ENCODE measurements around the gene ARHGAP40. TPM values are rescaled to one million over a fixed set of nuclear protein-coding genes. Genes with fewer than 3 reads are reported as not detected.

Gene ARHGAP40
- total RNA-seq, 2 experiments from 2014 or later, result 0.12 TPM; not detected in 1

- no peak overlapping the region for H3K27ac Mint-ChIP-seq
- H3K9me3 Mint-ChIP-seq, result no peaks in the 10 kb centered on the region
- DNase-seq, result no peak
- no peaks in the 10 kb centered on the region for H3K4me1 Mint-ChIP-seq
- H3K36me3 Mint-ChIP-seq, result no peaks in the 10 kb centered on the region
- peaks cover 18% of the 10 kb centered on the region for H3K27me3 Mint-ChIP-seq
- no peak overlapping the region for H3K4me3 Mint-ChIP-seq
Measured at GRCh38 chr20:38698541-38698940, 96.9 kb downstream of the ARHGAP40 start.

GRCh38 chr20:38700141-38700540, 98.5 kb downstream of the ARHGAP40 start:
- H3K4me3 Mint-ChIP-seq, result no peak overlapping the region
- H3K36me3 Mint-ChIP-seq, result no peaks in the 10 kb centered on the region
- H3K27me3 Mint-ChIP-seq, result peaks cover 10% of the 10 kb centered on the region
- no peaks in the 10 kb centered on the region for H3K4me1 Mint-ChIP-seq
- no peaks in the 10 kb centered on the region for H3K9me3 Mint-ChIP-seq
- no peak for DNase-seq
- no peak overlapping the region for H3K27ac Mint-ChIP-seq

Other genes with a start within 250 kb of the ARHGAP40 start
- 100 to 1,000 TPM; 249 to 259 TPM for gene SNHG17, start 166.5 kb upstream of the ARHGAP40 start, total RNA-seq
- 10 to 100 TPM; 25.1 to 25.6 TPM for gene RALGAPB, start 129.0 kb upstream of the ARHGAP40 start, total RNA-seq
- gene ADIG, start 20.6 kb upstream of the ARHGAP40 start, total RNA-seq, result not detected
- not detected for gene SLC32A1, start 122.7 kb downstream of the ARHGAP40 start, total RNA-seq
- 1 to 10 TPM; 7.3 to 7.5 TPM for gene ACTR5, start 146.7 kb downstream of the ARHGAP40 start, total RNA-seq
- 10 to 100 TPM; 65.3 to 65.4 TPM for gene PPP1R16B, start 203.9 kb downstream of the ARHGAP40 start, total RNA-seq

Measured in activated naive CD8-positive, alpha-beta T cell treated with anti-CD3 and anti-CD28 coated beads for 36 hours (primary cell).